NCI-H1092 treated with DMSO at 0.1 percent for 48 hours (cell line): ENCODE data around the gene NCS1.

ENCODE experiments used
- DNase-seq: peaks from one replicate; lab custom pipeline; 2025; lab: John Stamatoyannopoulos, UW

NCS1 gene

DNA sequence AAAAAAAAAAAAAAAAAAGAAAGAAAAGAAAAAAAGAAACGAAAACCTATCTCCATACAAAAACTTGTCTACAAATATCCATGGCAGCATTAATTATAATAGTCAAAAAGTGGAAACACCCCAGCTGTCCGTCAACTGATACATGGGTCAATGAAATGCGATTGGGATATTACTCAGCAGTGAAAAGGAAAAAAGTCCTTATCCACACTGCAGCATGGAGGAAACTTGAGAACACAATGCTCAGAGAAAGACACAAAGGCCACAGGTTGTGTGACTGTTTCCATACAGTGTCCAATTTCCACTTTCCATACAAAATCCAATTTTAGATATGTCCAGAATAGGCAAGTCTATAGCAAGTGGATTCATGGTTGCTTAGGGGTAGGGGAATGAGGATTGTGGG lies 24.3 kb upstream of the NCS1 start:
- no peak for DNase-seq

DNA sequence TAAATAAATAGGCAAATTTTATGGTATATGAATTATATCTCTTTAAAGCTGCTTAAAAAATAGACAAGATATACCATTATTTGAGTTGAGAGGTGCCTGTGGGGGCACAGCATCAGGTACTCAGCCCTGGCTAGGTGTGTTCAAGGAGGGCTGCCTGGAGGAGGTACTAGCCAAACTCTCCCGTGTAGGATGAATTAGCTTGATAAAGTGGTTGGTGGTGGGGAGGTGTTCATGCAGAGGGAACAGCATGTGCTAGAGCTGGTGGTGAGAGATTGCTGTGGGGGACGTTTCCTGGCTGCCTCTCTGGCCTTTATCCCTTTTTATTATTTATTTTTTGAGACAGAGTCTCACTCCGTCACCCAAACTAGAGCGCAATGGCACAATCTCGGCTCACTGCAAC lies 23.2 kb upstream of the NCS1 start:
- no peak for DNase-seq

DNA sequence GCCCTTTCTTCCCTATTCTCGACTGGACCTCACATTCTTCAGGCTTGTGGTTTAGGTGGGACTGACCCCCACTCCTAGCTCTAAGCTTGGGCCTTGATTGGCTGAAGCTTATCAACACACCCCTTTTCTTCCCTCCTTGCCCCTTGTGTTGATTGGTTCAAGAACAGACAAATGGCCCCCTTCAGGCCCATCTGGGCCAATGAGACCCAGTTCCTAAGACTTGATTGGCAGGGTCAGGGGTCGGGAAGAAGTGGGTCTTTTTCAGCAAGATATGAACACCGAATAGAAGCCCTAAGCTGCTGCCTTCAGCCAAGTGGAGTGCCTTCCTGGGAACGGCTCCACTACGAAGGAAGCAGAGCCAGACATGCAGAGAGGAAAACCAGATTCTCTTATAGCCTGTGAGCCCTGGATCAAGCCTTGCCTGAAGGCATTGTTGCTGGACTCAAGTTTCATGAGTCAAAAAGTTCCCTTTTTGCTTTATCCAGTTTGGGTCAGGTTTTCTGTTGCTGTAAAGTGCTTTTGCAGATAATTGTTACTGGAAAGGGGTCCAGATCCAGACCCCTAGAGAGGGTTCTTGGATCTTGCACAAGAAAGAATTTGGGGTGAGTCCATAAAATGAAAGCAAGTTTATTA lies 22.4 kb upstream of the NCS1 start:
- DNase-seq, result no peak

DNA sequence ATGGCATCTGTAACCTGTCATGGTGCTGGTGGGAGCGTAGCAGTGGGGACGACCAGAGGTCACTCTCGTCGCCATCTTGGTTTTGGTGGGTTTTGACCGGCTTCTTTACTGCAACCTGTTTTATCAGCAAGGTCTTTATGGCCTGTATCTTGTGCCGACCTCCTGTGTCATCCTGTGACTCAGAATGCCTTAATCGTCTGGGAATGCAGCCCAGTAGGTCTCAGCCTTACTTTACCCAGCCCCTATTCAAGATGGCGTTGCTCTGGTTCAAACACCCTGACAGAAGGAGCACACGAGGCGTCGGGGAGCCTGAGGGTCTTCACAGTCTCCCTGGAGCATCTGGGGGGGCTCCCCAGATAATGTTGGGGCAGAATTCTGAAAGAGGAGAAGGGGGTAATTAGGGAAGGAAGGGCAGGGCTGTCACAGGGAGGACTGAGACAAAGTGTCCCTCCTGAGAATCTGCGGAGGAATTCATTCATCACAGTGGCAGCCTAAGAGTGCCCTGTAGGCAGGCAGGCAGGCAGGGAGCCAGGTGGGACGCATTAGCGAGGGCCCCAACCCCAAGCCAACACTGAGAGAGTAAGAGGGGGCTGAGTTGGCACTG lies 21.3 kb upstream of the NCS1 start:
- no peak for DNase-seq

DNA sequence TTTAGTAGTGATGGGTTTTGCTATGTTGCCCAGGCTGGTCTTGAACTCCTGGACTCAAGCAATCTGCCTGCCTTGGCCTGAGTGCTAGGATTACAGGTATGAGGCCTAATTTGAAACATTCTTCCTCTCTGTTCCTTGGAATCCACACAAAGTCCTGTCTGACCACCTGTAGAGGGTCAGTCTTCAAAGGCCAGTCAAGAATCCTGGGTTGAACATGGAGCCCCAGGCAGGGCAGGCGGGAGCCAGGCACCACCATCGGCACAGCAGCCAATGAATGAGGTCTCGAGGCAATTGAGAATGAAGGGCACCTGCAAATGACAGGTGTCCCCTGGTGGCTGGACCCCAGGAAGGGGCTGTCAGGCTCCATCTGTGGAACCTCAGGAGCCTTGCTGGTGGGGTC lies 17.4 kb upstream of the NCS1 start:
- DNase-seq, result no peak

DNA sequence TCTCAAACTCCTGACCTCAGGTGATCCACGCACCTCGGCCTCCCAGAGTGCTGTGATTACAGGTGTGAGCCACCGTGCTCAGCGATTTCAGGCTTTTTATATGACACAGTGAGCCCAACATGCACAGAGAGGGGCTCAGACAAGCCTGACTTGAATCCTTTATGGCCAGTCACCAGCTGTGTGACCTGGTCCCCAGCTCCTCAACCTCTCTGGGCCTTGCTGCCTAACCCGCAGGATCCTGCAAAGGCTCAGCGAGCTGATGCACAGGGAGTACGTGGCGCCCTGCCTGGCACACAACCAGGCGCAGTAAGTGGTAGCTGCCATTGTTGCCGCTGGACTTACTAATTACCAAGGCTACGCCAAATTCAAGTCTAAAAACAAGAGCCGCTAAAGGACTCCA lies 16.6 kb upstream of the NCS1 start:
- no peak for DNase-seq

DNA sequence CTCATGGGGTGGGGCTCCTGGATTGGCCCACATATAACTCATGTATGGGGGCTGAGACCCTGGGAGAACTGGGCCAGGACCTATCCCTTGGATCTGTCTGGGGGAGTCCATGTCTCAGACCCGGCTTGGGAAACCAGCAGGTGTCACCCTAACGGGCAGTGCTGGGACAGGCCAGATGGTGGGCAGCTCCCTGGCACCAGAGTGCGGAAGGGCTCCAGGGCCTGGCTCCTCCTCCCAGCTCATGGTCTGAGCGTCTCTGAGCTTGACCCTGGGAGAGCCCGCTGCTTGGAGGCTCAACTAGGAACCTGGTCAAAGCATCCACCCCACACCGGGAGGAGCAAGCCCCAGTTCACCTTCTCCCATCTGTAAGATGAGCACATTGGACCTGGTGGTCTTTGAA lies 15.5 kb upstream of the NCS1 start:
- DNase-seq, result no peak

DNA sequence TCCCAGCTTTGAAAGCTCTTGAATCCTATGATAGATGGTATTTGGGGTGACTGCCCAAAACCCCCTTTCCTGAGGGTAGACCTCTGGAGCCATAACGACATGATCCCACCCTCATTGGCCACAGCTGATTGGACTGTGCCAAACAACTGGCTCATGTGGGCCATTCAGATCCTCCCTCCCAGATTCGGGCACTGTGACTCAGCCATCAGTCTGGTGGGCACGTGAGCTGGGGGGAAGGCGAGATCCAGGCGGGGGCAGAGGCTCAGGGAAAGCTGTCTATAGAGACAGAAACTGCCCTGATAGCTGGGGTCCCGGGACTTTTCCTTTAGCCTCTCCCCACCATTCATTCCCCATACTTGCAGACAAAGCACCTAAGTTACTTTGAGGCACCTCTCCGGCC lies 15.1 kb upstream of the NCS1 start:
- DNase-seq, result no peak

DNA sequence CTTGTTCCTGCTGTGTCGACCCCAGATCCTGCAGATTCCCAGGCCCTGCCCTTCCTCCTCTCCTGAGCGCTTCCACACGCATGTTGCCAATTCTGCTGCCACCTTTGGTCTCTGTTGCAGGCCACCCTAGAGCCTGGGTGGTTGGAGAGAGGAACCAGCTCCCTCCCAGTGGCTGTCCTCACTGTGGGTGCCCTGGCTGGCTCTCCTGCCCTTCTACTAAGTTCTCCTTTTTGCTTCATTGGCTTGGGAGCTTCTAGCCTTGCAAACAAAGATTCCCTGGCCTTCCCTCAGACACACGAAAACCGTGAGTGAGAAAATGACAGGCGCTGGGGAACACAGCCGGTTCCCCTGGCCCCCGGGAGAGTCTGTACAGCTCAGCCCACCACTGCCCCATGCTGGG lies 14.2 kb upstream of the NCS1 start:
- DNase-seq, result no peak

DNA sequence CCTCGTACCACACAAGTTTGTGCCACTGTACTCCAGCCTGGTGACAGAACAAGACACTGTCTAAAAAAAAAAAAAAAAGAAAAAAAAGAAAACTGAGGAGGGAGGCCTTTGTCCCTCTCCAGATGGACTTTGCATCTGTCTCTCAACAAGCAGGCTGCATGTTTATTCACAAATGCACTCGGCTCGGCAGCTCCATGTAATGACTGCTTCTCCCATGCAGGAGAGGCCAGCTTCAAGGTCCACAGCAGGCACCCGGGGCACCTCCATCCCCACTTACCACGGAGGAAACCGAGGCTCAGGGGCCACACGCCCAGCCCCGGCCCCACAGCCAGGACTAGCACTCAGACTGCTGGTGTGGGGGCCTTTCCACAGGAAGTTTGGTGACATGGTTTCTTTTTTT lies 13.1 kb upstream of the NCS1 start:
- DNase-seq, result no peak

DNA sequence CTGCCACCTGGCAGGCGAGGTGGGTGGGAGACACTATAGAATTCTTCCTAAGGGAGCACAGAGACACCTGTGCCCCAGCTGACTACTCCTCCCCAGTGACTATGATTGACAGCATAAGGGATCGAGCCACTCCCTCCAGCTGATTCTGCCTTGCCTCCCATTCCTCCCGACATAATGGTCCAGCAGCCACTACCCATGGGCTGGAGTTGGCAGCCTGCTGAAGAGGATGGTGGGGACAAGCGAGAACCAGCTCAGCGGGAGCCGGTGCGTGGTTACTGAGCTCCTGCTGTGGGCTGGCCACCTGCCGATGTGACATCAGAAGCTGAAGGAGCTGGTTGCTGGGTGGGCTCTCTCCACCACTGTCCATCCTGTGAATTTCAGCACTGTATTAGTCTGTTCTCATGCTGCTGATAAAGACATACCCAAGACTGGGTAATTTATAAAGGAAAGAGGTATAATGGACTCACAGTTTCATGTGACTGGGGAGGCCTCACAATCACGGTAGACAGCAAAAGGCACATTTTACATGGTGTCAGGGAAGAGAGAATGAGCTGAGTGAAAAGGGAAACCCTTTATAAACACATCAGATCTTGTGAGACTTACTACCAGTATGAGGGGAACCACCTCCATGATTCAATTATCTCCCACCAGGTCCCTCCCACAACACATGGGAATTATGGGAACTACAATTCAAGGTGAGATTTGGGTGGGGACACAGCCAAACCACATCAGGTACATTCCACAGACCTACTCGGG lies 12.1 kb upstream of the NCS1 start:
- peak; percentile 78 for DNase-seq

DNA sequence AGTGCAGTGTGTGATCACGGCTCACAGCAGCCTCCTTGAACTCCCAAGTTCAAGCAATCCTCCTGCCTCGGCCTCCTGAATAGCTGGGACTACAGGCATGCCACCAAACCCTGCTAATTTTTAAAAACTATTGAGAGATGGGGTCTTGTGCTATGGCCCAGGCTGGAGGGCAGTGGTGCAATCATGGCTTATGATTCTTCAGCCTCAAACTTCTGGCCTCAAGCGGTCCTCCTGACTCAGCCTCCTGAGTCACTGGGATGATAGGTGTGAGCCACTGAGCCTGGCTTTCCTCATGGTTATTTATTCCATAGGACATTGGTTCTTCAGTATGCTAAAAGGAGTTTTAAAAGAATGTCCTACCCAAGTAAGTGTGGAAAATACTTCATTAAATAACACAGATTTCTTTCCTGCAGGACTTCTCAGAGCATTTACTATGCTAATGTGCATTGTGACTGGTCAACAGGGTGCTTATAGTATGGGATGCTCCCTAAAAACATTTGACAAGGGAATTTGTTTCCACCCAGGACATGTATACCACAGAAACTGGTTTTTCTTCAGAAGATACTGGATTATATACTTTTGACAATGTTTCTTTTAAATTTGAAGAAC lies 11.2 kb upstream of the NCS1 start:
- DNase-seq, result no peak

DNA sequence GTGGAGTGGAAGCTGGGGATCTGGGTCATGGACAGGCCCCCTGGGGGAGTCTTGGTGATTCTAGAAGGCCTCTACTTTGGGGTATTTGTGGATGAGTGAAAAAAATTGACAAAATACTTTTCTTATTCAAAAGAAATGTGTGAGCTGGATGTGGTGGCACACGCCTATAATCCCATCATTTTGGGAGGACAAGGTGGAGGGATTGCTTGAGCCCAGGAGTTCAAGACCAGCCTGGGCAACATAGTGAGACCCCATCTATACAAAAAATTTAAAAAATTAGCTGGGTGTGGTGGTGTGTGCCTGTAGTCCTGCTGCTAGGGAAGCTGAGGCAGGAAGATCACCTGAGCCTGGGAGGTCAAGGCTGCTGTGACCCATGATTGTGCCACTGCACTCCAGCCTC lies 6.6 kb upstream of the NCS1 start:
- no peak for DNase-seq

DNA sequence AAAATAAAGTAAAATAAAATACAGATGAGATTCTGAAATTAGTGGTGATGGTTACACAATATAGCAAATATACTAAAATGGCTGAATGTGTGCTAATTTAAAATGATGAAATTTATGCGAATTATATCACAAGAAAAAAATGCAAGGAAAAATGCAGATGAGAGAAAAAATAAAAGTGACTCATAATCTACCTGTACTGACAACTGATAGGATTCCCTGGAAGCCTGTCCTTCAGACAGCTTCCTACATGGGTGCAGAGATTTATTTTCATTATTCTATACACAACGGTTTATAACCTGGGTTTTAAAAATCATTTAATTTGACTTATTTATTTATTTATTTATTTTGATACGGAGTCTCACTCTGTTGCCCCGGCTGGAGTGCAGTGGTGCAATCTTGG lies 5.8 kb upstream of the NCS1 start:
- no peak for DNase-seq

DNA sequence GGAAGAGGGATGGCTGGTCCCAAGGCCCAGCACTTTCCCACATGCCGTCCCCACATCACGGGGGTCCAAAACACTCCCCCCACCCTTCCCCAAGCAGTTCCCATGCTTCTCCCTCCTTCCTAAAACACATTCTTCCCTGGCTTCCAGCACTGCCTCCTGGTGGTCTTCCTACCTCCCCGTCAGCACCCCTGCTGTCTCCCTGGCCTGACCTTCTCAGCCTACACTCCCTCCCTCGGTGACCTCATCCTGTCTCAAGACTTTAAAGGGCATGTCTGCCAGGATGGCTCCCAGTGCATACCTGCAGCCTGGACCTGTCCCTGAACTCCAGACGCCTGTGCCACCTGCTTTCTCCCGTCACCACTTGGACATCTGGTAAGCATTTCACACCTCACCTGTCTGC lies 4.3 kb upstream of the NCS1 start:
- no peak for DNase-seq

DNA sequence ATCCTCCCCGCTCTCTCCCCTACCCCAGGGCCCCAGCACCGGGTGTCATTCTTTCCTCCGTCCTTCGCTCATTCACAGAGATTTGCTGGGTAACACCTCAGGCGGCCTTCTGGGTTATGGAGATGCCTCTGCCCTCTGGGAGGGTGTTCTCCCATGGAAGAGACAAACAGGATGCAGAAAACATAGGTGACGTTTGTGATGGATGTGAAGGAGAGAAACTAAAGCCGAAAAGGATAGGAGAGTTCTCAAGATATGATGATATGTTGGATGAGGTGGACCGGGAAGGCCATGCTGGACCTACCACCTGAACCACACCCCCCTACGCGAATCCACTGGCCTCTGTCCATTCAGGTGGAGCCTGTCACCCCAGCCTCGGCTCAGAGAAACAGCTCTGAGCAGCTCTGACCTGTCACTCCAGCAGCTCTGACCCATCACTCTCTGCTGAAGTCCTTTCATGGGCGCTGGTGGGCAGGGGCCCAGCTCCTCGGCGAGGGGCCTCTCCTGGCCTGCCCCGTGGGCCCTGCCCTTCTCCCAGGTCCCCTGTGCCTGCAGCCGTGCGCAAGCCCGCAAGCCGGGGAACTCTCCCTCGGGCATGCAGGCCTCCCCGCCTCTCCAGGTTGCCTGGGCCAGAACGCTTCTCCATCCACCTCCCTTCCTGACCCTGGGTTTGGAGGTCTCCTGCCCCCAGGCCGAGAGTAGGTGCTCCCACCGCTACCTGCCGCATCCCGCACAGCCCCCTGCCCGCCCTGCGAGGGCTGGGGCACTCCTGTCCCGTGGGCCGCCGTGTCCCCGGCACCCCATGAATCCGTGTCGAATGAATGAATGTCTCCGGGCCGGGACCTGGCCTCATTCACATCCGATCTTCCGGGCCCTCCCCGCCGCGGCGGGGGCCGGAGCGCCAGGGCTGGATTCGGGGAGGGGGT lies 717 bp upstream of the NCS1 start:
- no peak for DNase-seq

DNA sequence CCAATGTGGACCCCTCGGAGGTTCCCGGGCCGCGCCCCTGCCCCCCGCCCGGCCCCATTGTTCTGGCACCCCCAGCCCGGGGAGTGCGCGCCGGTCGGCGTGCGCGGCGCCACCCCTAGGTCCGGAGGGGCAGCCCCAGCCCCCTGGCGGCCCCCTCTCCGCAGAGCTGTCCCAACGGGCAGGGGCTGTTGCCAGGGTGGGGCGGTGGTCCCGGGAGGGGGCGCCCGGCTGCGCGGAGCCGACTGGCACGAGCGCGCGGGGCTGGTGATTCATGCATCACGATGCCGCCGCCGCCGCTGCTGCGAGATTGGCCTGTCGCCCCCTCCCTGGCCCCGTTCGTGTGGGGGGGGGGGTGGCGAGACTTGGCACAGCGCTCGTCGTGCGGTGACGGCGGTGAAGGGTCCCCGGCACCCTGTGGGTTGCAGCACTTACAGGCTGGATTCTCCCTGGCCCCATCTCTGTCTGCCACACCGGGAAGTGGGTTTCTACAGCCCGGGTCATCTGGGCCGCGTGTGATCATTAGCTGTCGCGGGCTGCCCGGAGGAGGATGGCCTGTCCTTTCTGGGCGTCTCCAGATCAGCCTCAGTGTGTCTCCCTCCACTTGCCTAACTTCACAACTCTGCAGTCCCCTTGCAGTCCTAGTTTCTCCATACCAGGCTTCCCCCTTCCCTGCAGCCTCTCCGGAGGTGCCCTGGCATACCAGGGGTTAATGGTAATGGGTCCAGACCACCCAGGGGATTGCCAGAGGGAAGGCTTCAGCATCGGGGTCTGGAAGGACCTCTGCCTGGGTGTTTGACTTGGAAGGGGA lies 858 bp downstream of the NCS1 start:
- no peak for DNase-seq

DNA sequence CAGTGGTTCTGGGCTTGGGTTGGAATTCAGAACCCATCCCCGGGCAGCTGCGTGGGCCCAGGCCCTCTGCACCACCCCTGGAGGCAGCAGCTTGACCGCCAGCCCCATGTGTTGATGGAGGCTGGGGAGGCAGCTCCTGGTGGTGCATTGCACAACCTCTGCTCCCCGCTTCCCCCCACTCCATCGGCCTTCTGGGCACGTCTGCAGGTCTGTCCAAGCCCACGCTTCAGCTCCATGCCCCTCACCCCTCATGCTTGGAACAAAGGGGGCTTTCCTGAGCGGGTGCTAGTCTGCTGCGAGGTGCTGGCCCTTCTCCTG lies 1.4 kb downstream of the NCS1 start:
- no peak for DNase-seq

DNA sequence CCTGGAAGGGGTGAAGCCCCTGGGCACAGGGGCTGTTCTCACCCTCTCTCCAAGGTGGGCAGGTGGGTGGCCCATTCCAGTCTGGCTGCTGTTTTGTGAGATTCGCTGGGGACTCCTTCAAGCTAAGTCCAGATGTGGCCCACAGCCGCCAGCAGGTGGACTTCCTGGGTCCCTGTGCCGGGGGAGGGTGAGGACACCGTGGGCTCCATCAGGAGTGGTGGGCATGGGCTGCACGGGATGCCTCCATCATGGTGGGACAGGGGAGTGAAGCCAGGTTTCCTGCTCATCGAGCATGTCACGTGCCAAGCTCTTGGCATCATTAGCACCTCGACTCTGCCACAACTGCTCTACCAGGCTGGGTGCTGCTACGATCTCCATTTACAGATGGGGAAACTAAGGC lies 1.8 kb downstream of the NCS1 start:
- DNase-seq, result no peak

DNA sequence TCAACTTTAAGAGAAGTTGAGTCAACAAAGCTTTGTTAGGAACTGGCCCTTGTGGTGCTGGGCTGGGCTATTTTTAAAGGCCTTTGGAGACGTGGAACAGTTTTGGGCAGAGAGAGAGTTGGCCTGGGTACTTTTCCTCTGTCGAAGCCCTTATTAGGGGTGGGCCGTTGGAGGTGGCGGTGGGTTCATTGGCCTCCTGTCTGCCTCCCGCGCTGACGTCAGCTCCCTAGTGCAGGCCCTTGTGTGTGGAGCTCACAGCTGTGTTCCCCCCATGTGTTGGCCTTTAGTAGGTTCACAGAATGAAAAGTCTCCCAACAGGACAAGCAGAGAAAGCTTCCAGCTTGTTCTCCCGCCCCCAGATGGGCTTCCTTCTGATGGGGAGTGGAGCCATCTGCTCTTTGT lies 2.7 kb downstream of the NCS1 start:
- no peak for DNase-seq

DNA sequence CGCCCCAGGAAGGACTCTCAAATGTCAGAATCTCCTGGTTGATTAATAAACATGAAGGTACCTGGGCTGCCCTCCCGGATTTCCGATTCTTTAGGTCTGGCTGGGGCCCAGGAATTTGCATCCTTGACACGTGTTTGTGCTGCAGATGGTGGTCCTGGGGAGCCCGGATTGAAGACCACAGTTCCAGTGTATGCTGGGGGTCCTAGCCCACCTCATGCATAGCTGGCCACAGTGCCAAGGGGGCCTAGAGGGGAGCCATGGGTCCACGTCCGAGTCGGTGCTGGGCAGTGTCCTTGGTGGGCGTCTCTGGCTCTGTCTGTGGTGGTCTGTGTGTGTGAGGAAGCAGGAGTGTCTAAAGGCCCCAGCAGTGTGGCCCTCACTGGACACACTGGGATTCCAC lies 3.2 kb downstream of the NCS1 start:
- no peak for DNase-seq

DNA sequence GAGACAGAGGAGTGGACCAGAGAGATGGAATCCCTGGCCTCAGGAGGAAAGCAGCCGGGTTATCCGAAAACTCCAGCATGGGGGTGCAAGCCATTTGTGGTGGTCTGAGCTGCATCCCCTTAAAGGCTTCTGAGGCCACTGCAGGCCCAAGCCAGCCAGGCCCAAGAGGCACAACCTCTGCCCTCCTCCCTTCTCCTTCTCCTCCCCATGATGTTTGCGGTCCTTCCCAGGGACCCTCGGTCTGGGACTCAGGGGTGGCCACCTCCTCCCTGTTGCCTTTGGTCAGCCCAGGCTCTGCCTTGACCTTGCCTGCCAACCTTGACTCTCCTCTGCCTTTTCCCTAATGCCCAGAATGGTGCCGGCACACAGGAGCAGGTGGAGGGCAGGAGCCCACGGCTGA lies 4.6 kb downstream of the NCS1 start:
- DNase-seq, result no peak
